ENCODE results near the gene TPSB2. TPM values are rescaled to one million over a fixed set of nuclear protein-coding genes. Genes with fewer than 3 reads are reported as not detected.

Gene TPSB2
- total and polyA plus RNA-seq, 9 of the 15 experiments (the other 6 are each of a cell fraction or from before 2014, with no cell fraction given), result 0.18 TPM; not detected in 8

DNA sequence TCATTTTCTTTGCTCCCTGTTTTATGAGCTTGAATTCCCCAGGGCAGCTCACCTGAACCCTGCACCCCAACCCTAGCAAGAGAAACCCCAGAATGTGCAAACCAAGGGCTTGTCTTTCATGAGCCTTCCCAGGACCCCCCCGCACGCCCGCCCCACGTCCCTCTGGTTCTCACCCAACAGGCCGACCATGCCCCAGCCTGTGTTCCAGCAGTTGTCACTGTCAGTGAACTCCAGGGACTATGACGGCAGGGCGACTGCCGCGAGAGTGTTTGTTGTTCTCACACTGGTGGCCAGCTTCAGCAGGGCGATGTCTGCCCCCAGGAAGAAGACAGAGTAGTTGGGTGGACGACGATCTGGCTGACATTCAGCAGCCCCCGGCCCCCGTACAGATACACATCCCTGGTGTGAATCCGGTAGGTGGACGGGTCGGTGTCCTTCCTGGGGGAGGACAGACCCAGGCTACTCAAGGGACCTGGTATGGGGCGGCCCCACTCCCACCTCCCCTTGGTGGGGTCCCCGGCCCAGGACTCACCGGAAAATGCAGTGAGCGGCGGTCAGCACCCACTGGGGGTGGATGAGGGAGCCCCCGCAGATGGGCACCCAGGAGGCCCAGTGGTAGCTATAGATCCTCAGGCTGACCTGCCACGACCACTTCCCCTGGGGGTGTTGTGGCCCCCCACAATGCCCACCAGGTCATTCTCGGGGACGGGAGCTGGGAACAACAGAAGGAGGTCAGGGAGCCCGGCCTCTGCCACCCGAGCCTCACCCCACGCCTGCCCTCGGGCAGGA, 46.0 kb upstream of the TPSB2 start:
- FAIRE-seq (no peak), ATAC-seq (no peak), DNase-seq (ENCODE audit: extremely low read depth in 1 of 4, low spot score in 3 of 4) (no peak)
- Histone ChIP-seq H3K27me3 (ENCODE audit: control insufficient read depth in 2 of 2, insufficient read depth in 2 of 2, low read length in 2 of 2) (peaks cover 18 to 43% of the 10 kb centered on the region in 2 experiments; a peak in 4 of 5 replicates), H4K20me1 (replicated peaks; ENCODE audit: control insufficient read depth, insufficient read depth, low read length) (no peaks in the 10 kb centered on the region), H2AFZ (ENCODE audit: low read depth, low read length) (no peak overlapping the region), H3K9me1 (ENCODE audit: control insufficient read depth, insufficient read depth, low read length) (no peaks in the 10 kb centered on the region), H3K4me1 (replicated peaks in 1 of 2; ENCODE audit: control insufficient read depth in 2 of 2, insufficient read depth in 2 of 2, low read length in 2 of 2) (peaks cover 0 to 58% of the 10 kb centered on the region in 2 experiments; a peak in 2 of 5 replicates), H3K4me3 (no peak overlapping the region), H3K27ac (ENCODE audit: extremely low read depth, low read depth, low read length) (no peak overlapping the region), H3K9me3 (replicated peaks; ENCODE audit: control insufficient read depth, insufficient read depth, low read depth, low read length) (no peaks in the 10 kb centered on the region), H3K9ac (ENCODE audit: insufficient read depth in 1 of 2, low read depth in 2 of 2, low read length in 2 of 2) (no peak overlapping the region), H3K79me2 (ENCODE audit: control insufficient read depth, insufficient read depth, low read length) (no peaks in the 10 kb centered on the region), H3K36me3 (ENCODE audit: control insufficient read depth, insufficient read depth, low read length) (no peaks in the 10 kb centered on the region), H3K4me2 (ENCODE audit: insufficient read depth, low read length) (no peak overlapping the region)
- ChIA-PET POLR2A (interaction anchor here (0.6 kb wide), 1 partner anchor 357 kb away, joined by 3 read pairs; no protein-coding TSS in a partner anchor), CTCF (ENCODE audit: low intra/inter-chr PET ratio) (no interaction called here)
- no TSS peak for BruUV-seq (replicated peaks)
- in situ Hi-C loops (cut with MboI), result no loop called here
- 13% methylated on average over 30 of the region's 30 CpGs for WGBS (ENCODE audit: insufficient coverage, low coverage, missing lambda C conversion rate)
- intact Hi-C loops (cut with micrococcal nuclease), result no loop called here
- TF ChIP-seq, protein P1, sequence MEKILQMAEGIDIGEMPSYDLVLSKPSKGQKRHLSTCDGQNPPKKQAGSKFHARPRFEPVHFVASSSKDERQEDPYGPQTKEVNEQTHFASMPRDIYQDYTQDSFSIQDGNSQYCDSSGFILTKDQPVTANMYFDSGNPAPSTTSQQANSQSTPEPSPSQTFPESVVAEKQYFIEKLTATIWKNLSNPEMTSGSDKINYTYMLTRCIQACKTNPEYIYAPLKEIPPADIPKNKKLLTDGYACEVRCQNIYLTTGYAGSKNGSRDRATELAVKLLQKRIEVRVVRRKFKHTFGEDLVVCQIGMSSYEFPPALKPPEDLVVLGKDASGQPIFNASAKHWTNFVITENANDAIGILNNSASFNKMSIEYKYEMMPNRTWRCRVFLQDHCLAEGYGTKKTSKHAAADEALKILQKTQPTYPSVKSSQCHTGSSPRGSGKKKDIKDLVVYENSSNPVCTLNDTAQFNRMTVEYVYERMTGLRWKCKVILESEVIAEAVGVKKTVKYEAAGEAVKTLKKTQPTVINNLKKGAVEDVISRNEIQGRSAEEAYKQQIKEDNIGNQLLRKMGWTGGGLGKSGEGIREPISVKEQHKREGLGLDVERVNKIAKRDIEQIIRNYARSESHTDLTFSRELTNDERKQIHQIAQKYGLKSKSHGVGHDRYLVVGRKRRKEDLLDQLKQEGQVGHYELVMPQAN (IDR thresholded peaks at IDR 0.05; ENCODE audit: borderline replicate concordance), result no peak
- TF ChIP-seq PTRF (tag; IDR thresholded peaks at IDR 0.05) (no peak), WHSC1 (IDR thresholded peaks at IDR 0.05; ENCODE audit: low read length) (no peak), TBL1XR1 (IDR thresholded peaks at IDR 0.05; ENCODE audit: low read length in 2 of 2) (no peak), TEAD2 (tag; IDR thresholded peaks at IDR 0.05) (no peak), ZNF274 (IDR thresholded peaks at IDR 0.05; ENCODE audit: borderline replicate concordance, low read depth, low read length) (no peak), MEF2A (IDR thresholded peaks at IDR 0.05; ENCODE audit: control insufficient read depth, low read depth, low read length) (no peak)
- TF ChIP-seq, protein P2, sequence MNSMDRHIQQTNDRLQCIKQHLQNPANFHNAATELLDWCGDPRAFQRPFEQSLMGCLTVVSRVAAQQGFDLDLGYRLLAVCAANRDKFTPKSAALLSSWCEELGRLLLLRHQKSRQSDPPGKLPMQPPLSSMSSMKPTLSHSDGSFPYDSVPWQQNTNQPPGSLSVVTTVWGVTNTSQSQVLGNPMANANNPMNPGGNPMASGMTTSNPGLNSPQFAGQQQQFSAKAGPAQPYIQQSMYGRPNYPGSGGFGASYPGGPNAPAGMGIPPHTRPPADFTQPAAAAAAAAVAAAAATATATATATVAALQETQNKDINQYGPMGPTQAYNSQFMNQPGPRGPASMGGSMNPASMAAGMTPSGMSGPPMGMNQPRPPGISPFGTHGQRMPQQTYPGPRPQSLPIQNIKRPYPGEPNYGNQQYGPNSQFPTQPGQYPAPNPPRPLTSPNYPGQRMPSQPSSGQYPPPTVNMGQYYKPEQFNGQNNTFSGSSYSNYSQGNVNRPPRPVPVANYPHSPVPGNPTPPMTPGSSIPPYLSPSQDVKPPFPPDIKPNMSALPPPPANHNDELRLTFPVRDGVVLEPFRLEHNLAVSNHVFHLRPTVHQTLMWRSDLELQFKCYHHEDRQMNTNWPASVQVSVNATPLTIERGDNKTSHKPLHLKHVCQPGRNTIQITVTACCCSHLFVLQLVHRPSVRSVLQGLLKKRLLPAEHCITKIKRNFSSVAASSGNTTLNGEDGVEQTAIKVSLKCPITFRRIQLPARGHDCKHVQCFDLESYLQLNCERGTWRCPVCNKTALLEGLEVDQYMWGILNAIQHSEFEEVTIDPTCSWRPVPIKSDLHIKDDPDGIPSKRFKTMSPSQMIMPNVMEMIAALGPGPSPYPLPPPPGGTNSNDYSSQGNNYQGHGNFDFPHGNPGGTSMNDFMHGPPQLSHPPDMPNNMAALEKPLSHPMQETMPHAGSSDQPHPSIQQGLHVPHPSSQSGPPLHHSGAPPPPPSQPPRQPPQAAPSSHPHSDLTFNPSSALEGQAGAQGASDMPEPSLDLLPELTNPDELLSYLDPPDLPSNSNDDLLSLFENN (IDR thresholded peaks at IDR 0.05; ENCODE audit: low read depth in 2 of 2, low read length in 2 of 2), result no peak
- TF ChIP-seq, protein P3, sequence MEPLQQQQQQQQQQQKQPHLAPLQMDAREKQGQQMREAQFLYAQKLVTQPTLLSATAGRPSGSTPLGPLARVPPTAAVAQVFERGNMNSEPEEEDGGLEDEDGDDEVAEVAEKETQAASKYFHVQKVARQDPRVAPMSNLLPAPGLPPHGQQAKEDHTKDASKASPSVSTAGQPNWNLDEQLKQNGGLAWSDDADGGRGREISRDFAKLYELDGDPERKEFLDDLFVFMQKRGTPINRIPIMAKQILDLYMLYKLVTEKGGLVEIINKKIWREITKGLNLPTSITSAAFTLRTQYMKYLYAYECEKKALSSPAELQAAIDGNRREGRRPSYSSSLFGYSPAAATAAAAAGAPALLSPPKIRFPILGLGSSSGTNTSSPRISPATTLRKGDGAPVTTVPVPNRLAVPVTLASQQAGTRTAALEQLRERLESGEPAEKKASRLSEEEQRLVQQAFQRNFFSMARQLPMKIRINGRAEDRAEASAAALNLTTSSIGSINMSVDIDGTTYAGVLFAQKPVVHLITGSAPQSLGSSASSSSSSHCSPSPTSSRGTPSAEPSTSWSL (CRISPR knock-in tag; IDR thresholded peaks at IDR 0.05; ENCODE audit: borderline replicate concordance), result no peak
- TF ChIP-seq, protein P4, sequence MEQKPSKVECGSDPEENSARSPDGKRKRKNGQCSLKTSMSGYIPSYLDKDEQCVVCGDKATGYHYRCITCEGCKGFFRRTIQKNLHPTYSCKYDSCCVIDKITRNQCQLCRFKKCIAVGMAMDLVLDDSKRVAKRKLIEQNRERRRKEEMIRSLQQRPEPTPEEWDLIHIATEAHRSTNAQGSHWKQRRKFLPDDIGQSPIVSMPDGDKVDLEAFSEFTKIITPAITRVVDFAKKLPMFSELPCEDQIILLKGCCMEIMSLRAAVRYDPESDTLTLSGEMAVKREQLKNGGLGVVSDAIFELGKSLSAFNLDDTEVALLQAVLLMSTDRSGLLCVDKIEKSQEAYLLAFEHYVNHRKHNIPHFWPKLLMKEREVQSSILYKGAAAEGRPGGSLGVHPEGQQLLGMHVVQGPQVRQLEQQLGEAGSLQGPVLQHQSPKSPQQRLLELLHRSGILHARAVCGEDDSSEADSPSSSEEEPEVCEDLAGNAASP (IDR thresholded peaks at IDR 0.05), result no peak
- TF ChIP-seq, protein P5, sequence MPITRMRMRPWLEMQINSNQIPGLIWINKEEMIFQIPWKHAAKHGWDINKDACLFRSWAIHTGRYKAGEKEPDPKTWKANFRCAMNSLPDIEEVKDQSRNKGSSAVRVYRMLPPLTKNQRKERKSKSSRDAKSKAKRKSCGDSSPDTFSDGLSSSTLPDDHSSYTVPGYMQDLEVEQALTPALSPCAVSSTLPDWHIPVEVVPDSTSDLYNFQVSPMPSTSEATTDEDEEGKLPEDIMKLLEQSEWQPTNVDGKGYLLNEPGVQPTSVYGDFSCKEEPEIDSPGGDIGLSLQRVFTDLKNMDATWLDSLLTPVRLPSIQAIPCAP (CRISPR knock-in tag; IDR thresholded peaks at IDR 0.05; ENCODE audit: borderline replicate concordance), result no peak

Data from K562 (cell line).